Measurements from ENCODE around the gene ZNF407.

GRCh38 chr18:74654638-74655037, 57.0 kb downstream of the ZNF407 start:
- TF ChIP-seq GATA3 (IDR thresholded peaks at IDR 0.05; ENCODE audit: low read depth, low read length): no peak
- TF ChIP-seq GATA2 (IDR thresholded peaks at IDR 0.05; ENCODE audit: low read depth, low read length): no peak

Data from SH-SY5Y (cell line).